Activated B cell treated with CpG ODN at 0.5 μM for 24 hours (primary cell): ENCODE results near the gene ITGAE. TPM values are rescaled to one million over a fixed set of nuclear protein-coding genes. Genes with fewer than 3 reads are reported as not detected.

ENCODE experiments used
- ATAC-seq: fragments of 200-7000 bp; cut with Tn5 transposase; one replicate; pipeline ENCODE4 v1.10.0; 2021; ENCODE audit warnings: low read depth, mild to moderate bottlenecking, moderate library complexity
- CTCF ChIA-PET: fragments of 350-600 bp; sonication (Branson Sonifier 250); formaldehyde crosslinking; loops from one replicate; lab custom pipeline; 2021; ENCODE audit warnings: antibody characterized with exemption; lab: Charles Lee
- POLR2A ChIA-PET: fragments of 350-600 bp; sonication (Branson Sonifier 250); formaldehyde crosslinking; loops from one replicate; lab custom pipeline; 2021; ENCODE audit warnings: antibody characterized with exemption; lab: Charles Lee
- DNase-seq: peaks from one replicate; pipeline ENCODE4 v3.0.0; 2022
- H3K27ac Mint-ChIP-seq: one replicate; pipeline ENCODE4 v1.8.0; 2020; ENCODE audit warnings: mixed read lengths
- H3K27me3 Mint-ChIP-seq: one replicate; pipeline ENCODE4 v1.8.0; 2021; ENCODE audit warnings: mixed read lengths
- H3K36me3 Mint-ChIP-seq: one replicate; pipeline ENCODE4 v1.8.0; 2021; ENCODE audit warnings: low read depth, mixed read lengths
- H3K4me1 Mint-ChIP-seq: one replicate; pipeline ENCODE4 v1.8.0; 2021; ENCODE audit warnings: mixed read lengths
- H3K4me3 Mint-ChIP-seq: one replicate; pipeline ENCODE4 v1.8.0; 2020; ENCODE audit warnings: mild to moderate bottlenecking, mixed read lengths
- H3K9me3 Mint-ChIP-seq: one replicate; pipeline ENCODE4 v1.8.0; 2020; ENCODE audit warnings: mixed read lengths
- intact Hi-C: fragments of 100-400 bp; cut with micrococcal nuclease; formaldehyde crosslinking; loops from one replicate; pipeline ENCODE4 v1.15.1; 2024
- total RNA-seq: library from RNA; stranded (reverse); gene quantifications from 2 replicates; pipeline ENCODE4 v1.2.3, GENCODE V29; 2022
- TF ChIP-seq, protein P1 (sequence below): fragments of 200-600 bp; IDR thresholded peaks from one replicate; pipeline ENCODE4 v1.8.0; 2022; ENCODE audit warnings: antibody characterized with exemption, mild to moderate bottlenecking

ITGAE gene
- total RNA-seq, 1 donor from 2014 or later: 45.3 TPM

- TF ChIP-seq, protein P1, sequence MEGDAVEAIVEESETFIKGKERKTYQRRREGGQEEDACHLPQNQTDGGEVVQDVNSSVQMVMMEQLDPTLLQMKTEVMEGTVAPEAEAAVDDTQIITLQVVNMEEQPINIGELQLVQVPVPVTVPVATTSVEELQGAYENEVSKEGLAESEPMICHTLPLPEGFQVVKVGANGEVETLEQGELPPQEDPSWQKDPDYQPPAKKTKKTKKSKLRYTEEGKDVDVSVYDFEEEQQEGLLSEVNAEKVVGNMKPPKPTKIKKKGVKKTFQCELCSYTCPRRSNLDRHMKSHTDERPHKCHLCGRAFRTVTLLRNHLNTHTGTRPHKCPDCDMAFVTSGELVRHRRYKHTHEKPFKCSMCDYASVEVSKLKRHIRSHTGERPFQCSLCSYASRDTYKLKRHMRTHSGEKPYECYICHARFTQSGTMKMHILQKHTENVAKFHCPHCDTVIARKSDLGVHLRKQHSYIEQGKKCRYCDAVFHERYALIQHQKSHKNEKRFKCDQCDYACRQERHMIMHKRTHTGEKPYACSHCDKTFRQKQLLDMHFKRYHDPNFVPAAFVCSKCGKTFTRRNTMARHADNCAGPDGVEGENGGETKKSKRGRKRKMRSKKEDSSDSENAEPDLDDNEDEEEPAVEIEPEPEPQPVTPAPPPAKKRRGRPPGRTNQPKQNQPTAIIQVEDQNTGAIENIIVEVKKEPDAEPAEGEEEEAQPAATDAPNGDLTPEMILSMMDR: no peak
- Mint-ChIP-seq H3K27me3 (no peaks in the 10 kb centered on the region), H3K4me1 (peaks cover 20% of the 10 kb centered on the region), H3K36me3 (no peaks in the 10 kb centered on the region), H3K9me3 (no peaks in the 10 kb centered on the region), H3K4me3 (no peak overlapping the region), H3K27ac (peak overlapping the region; percentile 73)
- ATAC-seq (peak; percentile 82), DNase-seq (peak; percentile 28)
- ChIA-PET POLR2A (interaction anchor here (0.7 to 1.1 kb wide), 3 partner anchors 60 to 76 kb away, joined by 3 to 4 read pairs (median 3); no protein-coding TSS in a partner anchor), CTCF (interaction anchor here (1.5 kb wide), 1 partner anchor 57 kb away, joined by 5 read pairs; no protein-coding TSS in a partner anchor)
- intact Hi-C loops: loop anchor here (2.0 kb wide), 1 partner anchor 52 kb away; no protein-coding TSS in a partner anchor
Observed at GRCh38 chr17:3770466-3770865, 30.5 kb downstream of the ITGAE start.

- H3K27me3 Mint-ChIP-seq: no peaks in the 10 kb centered on the region
- no peaks in the 10 kb centered on the region for H3K9me3 Mint-ChIP-seq
- no peak for DNase-seq
- no peaks in the 10 kb centered on the region for H3K36me3 Mint-ChIP-seq
- intact Hi-C loops: no loop called here
- H3K4me3 Mint-ChIP-seq: no peak overlapping the region
- TF ChIP-seq, protein P1: no peak
- ATAC-seq: no peak
- H3K4me1 Mint-ChIP-seq: peaks cover 31% of the 10 kb centered on the region
- POLR2A ChIA-PET: no interaction called here
- CTCF ChIA-PET: interaction anchor here (1.4 to 1.5 kb wide), 2 partner anchors 28 to 58 kb away, joined by 3 to 5 read pairs; no protein-coding TSS in a partner anchor
- no peak overlapping the region for H3K27ac Mint-ChIP-seq
Observed at GRCh38 chr17:3768769-3769168, 32.2 kb downstream of the ITGAE start.

DNA sequence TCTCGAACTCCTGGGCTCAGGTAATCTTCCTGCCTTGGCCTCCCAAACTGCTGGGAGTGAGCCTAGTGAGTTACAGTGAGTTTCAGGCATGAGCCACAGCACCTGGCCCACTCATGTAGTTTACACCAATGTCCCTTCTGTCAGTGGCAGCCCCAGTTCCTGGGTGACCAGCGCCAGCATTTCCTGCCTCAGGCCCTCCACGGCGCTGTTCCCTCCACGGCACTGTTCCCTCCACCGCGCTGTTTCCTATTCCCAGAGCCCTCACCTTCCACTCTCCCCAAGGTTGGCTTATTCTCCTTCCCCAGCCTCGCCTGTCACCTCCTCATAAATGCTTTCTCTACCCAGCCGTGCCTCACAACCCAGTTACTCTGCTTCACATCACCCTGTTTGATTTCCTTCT lies 32.6 kb downstream of the ITGAE start:
- H3K4me3 Mint-ChIP-seq: no peak overlapping the region
- POLR2A ChIA-PET: no interaction called here

GRCh38 chr17:3766779-3767178 lies 34.2 kb downstream of the ITGAE start:
- Mint-ChIP-seq H3K4me3 (no peak overlapping the region), H3K4me1 (peaks cover 32% of the 10 kb centered on the region), H3K27ac (no peak overlapping the region), H3K36me3 (no peaks in the 10 kb centered on the region), H3K27me3 (no peaks in the 10 kb centered on the region), H3K9me3 (no peaks in the 10 kb centered on the region)
- TF ChIP-seq, protein P1: no peak
- intact Hi-C loops: no loop called here
- ChIA-PET POLR2A (no interaction called here), CTCF (interaction anchor here (0.7 to 1.5 kb wide), 5 partner anchors 15 to 93 kb away, joined by 3 read pairs; partner anchors contain the start of gene NCBP3)
- DNase-seq (no peak), ATAC-seq (no peak)

More for the DNA sequence above, 32.6 kb downstream of the ITGAE start:
- DNase-seq (no peak), ATAC-seq (no peak)
- Mint-ChIP-seq H3K9me3 (no peaks in the 10 kb centered on the region), H3K27ac (no peak overlapping the region), H3K4me1 (peaks cover 35% of the 10 kb centered on the region), H3K36me3 (no peaks in the 10 kb centered on the region), H3K27me3 (no peaks in the 10 kb centered on the region)
- intact Hi-C loops: no loop called here
- TF ChIP-seq, protein P1: no peak
- CTCF ChIA-PET: no interaction called here

DNA sequence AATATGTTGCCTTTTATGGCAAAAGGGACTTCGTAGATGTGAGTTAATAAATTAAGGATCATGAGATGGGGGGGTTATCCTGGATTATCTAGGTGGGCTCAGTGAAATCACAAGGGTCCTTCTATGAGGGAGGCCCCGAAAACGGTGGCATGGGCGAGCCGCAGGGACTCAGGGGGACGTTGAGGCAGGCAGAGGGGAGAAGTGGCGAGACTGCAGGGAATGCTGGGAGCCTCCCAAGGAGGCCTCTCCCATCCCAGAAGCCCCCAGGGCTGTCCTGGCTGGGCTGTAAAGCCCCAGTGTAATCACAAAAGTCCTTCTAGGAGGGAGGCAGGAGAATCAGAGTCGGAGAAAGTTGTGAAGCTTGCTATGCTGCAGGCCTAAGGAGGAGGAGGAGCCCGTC lies 35.0 kb downstream of the ITGAE start:
- ATAC-seq: no peak
- H3K36me3 Mint-ChIP-seq: no peaks in the 10 kb centered on the region
- intact Hi-C loops: loop anchor here (1.0 to 2.0 kb wide), 4 partner anchors 29 to 61 kb away; no protein-coding TSS in a partner anchor
- H3K4me1 Mint-ChIP-seq: peaks cover 29% of the 10 kb centered on the region
- POLR2A ChIA-PET: interaction anchor here (0.8 to 2.1 kb wide), 4 partner anchors 10 to 249 kb away, joined by 3 to 13 read pairs (median 7); no protein-coding TSS in a partner anchor
- H3K27me3 Mint-ChIP-seq: no peaks in the 10 kb centered on the region
- no peaks in the 10 kb centered on the region for H3K9me3 Mint-ChIP-seq
- H3K4me3 Mint-ChIP-seq: no peak overlapping the region
- H3K27ac Mint-ChIP-seq: peak overlapping the region; percentile 82
- TF ChIP-seq, protein P1: no peak
- no peak for DNase-seq
- CTCF ChIA-PET: interaction anchor here (1.1 to 1.7 kb wide), 6 partner anchors 30 to 92 kb away, joined by 3 to 5 read pairs (median 3); partner anchors contain the start of gene NCBP3
